Upper lobe of left lung (tissue), 4 donors: ENCODE results near the gene NR3C1.

Source experiments
- EP300 ChIP-seq, 4 donors: sonication (generic); formaldehyde crosslinking; IDR thresholded peaks; one replicate each; pipeline ENCODE4 v1.5.1; 2017; ENCODE audit warnings: antibody characterized with exemption in 4 of 4, control low read depth in 2 of 4
- POLR2A ChIP-seq, 4 donors: fragments of 450-650 bp; IDR thresholded peaks; one replicate each; pipeline ENCODE4 v1.5.1; 2016 to 2017; ENCODE audit warnings: antibody characterized with exemption in 4 of 4, mild to moderate bottlenecking in 2 of 4
- POLR2AphosphoS5 ChIP-seq, 2 donors: sonication (generic); formaldehyde crosslinking; IDR thresholded peaks; one replicate each; pipeline ENCODE4 v1.5.1; 2017; ENCODE audit warnings: antibody characterized with exemption in 2 of 2
- TF ChIP-seq, protein P1 (sequence below), 6 experiments: fragments of 450-650 bp in 4 of 6; fragments of 200-600 bp in 2 of 6; sonication (generic) in 2 of 6; IDR thresholded peaks; one replicate each; pipeline ENCODE4 v1.5.1; 2016 to 2019; ENCODE audit warnings: antibody characterized with exemption in 6 of 6

DNA sequence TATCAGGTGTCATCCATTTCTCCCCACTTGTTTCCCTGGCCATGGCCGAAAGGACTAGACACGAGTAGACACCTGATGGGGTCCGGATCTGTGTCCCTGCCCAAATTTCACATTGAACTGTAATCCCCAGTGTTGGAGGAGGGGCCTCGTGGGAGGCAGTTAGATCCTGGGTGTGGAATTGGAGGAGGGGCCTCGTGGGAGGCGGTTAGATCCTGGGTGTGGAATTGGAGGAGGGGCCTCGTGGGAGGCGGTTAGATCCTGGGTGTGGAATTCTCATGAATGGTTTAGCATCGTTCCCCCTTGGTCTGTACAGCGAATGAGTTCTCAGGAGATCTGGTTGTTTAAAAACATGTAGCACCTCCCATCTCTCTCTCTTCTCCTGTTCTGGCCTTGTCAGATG, 165.8 kb downstream of the NR3C1 start:
- TF ChIP-seq POLR2AphosphoS5 (IDR thresholded peaks at IDR 0.05), result no peak
- TF ChIP-seq, protein P1, sequence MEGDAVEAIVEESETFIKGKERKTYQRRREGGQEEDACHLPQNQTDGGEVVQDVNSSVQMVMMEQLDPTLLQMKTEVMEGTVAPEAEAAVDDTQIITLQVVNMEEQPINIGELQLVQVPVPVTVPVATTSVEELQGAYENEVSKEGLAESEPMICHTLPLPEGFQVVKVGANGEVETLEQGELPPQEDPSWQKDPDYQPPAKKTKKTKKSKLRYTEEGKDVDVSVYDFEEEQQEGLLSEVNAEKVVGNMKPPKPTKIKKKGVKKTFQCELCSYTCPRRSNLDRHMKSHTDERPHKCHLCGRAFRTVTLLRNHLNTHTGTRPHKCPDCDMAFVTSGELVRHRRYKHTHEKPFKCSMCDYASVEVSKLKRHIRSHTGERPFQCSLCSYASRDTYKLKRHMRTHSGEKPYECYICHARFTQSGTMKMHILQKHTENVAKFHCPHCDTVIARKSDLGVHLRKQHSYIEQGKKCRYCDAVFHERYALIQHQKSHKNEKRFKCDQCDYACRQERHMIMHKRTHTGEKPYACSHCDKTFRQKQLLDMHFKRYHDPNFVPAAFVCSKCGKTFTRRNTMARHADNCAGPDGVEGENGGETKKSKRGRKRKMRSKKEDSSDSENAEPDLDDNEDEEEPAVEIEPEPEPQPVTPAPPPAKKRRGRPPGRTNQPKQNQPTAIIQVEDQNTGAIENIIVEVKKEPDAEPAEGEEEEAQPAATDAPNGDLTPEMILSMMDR (IDR thresholded peaks at IDR 0.05), result no peak
- TF ChIP-seq POLR2A (IDR thresholded peaks at IDR 0.05), result no peak
- TF ChIP-seq EP300 (IDR thresholded peaks at IDR 0.05), result no peak
